SK-N-SH treated with all-trans-retinoic acid at 6 μM for 48 hours (cell line): ENCODE measurements around the gene TOM1L2.
A peak's percentile ranks its signal among the peaks of the same experiment; 100 is the strongest.

Source experiments
- ATAC-seq: fragments of 200-7000 bp; cut with Tn5 transposase; 3 replicates; pipeline ENCODE4 v1.9.1; 2020; ENCODE audit warnings: mild to moderate bottlenecking, moderate library complexity
- ARNTL ChIP-seq: fragments of 450-650 bp; formaldehyde crosslinking; IDR thresholded peaks from 2 replicates; pipeline ENCODE4 v1.5.0; 2020; ENCODE audit warnings: low read depth, mild to moderate bottlenecking, moderate library complexity, borderline replicate concordance
- BACH2 ChIP-seq: fragments of 250-450 bp; sonication (Bioruptor Pico); IDR thresholded peaks from 2 replicates; pipeline ENCODE4 v1.9.0; 2021; ENCODE audit warnings: mild to moderate bottlenecking, borderline replicate concordance
- CSDC2 ChIP-seq: fragments of 250-450 bp; sonication (Bioruptor Pico); IDR thresholded peaks from 2 replicates; pipeline ENCODE4 v1.5.0; 2020; ENCODE audit warnings: mild to moderate bottlenecking, moderate library complexity
- ESRRG ChIP-seq: fragments of 250-450 bp; sonication (Bioruptor Pico); IDR thresholded peaks from 2 replicates; pipeline ENCODE4 v1.6.1; 2021; ENCODE audit warnings: mild to moderate bottlenecking
- OSR1 ChIP-seq: fragments of 250-450 bp; sonication (Bioruptor Pico); IDR thresholded peaks from 2 replicates; pipeline ENCODE4 v1.8.0; 2022; ENCODE audit warnings: moderate library complexity, mild to moderate bottlenecking, inconsistent platforms
- PPARA ChIP-seq: fragments of 250-450 bp; sonication (Bioruptor Pico); IDR thresholded peaks from 2 replicates; pipeline ENCODE4 v1.5.0; 2020; ENCODE audit warnings: mild to moderate bottlenecking, borderline replicate concordance
- SNAI2 ChIP-seq: fragments of 250-450 bp; sonication (Bioruptor Pico); IDR thresholded peaks from 2 replicates; pipeline ENCODE4 v1.5.0; 2020; ENCODE audit warnings: mild to moderate bottlenecking, moderate library complexity
- TCF4 ChIP-seq: fragments of 250-450 bp; sonication (Bioruptor Pico); IDR thresholded peaks from 2 replicates; pipeline ENCODE4 v1.8.0; 2021; ENCODE audit warnings: mild to moderate bottlenecking, moderate library complexity, borderline replicate concordance
- TOX ChIP-seq: fragments of 250-450 bp; sonication (Bioruptor Pico); IDR thresholded peaks from 2 replicates; pipeline ENCODE4 v1.8.0; 2021; ENCODE audit warnings: mild to moderate bottlenecking, moderate library complexity, borderline replicate concordance
- ZC3H10 ChIP-seq: fragments of 250-450 bp; sonication (Bioruptor Pico); IDR thresholded peaks from 2 replicates; pipeline ENCODE4 v1.5.1; 2021; ENCODE audit warnings: mild to moderate bottlenecking, moderate library complexity
- ZFP3 ChIP-seq: fragments of 250-450 bp; sonication (Bioruptor Pico); IDR thresholded peaks from 2 replicates; pipeline ENCODE4 v1.5.0; 2020; ENCODE audit warnings: mild to moderate bottlenecking, moderate library complexity
- ZFP30 ChIP-seq: fragments of 450-650 bp; formaldehyde crosslinking; IDR thresholded peaks from 2 replicates; pipeline ENCODE4 v1.5.0; 2022; ENCODE audit warnings: mild to moderate bottlenecking, moderate library complexity
- ZNF565 ChIP-seq: fragments of 450-650 bp; formaldehyde crosslinking; conservative IDR thresholded peaks from 2 replicates; pipeline ENCODE4 v1.5.0; 2020; ENCODE audit warnings: low read depth, mild to moderate bottlenecking, moderate library complexity
- ZNF8 ChIP-seq: fragments of 450-650 bp; formaldehyde crosslinking; IDR thresholded peaks from 2 replicates; pipeline ENCODE4 v1.5.0; 2020; ENCODE audit warnings: mild to moderate bottlenecking, moderate library complexity
- TF ChIP-seq, protein P1 (sequence below): fragments of 250-450 bp; sonication (Bioruptor Pico); IDR thresholded peaks from 2 replicates; pipeline ENCODE4 v1.5.1; 2021; ENCODE audit warnings: mild to moderate bottlenecking, moderate library complexity
- TF ChIP-seq, protein P2 (sequence below): fragments of 250-450 bp; sonication (Bioruptor Pico); IDR thresholded peaks from 2 replicates; pipeline ENCODE4 v1.5.1; 2020; ENCODE audit warnings: low read depth, mild to moderate bottlenecking, moderate library complexity
- TF ChIP-seq, protein P3 (sequence below): fragments of 250-450 bp; sonication (Bioruptor Pico); IDR thresholded peaks from 2 replicates; pipeline ENCODE4 v1.5.0; 2020; ENCODE audit warnings: mild to moderate bottlenecking, moderate library complexity
- TF ChIP-seq, protein P4 (sequence below): fragments of 250-450 bp; sonication (Bioruptor Pico); IDR thresholded peaks from 2 replicates; pipeline ENCODE4 v1.8.0; 2021; ENCODE audit warnings: low read depth, mild to moderate bottlenecking, moderate library complexity, borderline replicate concordance

Gene TOM1L2

DNA sequence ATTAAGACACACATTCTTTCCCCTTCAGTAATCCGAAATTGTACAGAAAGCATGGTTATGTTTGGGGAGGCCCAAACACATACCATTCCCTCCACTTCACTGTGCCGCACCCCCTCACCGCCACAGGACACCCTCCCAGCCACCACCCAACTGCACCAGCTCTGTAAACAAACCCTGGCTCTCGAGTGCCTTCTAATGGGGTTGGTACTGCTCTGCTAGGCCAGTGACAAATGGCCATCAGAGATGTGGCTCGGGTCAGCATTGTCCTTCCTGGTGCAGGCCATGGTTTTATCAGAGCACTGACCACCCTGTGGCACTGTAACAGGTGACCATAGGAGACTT, 111.5 kb downstream of the TOM1L2 start:
- no peak for ATAC-seq

DNA sequence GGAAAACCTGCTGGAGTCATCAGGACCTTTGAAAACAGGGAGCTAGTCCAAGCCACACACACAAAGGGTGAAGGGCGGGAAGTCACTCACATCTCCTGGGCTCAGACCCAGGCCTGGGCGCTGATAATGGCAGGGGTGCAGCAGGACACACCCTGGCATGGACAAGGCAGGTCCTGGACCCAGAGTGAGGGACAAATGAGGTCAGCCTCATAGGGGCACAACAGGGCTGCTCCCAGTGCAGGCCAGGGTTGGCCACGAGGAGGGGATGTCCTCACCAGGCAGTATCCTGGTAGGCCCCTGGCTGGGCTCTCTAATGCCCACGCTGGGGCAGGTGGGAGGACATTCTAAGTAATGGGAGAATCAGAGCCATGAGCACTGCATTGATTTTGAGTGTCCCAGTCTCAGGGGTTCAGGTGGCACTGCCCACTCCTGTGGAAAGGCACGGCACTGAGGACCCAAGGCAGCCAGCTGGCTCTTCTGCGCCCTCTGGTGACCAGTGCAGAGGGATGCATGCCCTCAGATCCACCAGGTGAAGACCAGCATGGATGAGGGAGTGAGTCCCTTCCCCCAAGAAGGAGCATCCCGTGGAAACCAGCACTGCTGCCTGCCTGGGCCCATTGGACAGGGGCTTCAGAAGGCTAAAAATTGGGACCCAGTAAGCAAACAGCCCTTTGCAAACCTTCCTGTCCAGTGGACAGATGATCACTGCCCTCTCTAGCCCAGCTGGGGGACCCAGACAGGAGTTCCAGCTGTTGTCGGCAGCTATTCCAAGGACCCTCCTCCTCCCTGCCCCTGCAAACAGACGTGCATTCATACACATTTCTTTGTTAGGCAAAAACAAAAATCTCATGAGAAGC, 112.1 kb downstream of the TOM1L2 start:
- peak; percentile 91 for ATAC-seq

More for the DNA sequence above, 111.5 kb downstream of the TOM1L2 start:
- TF ChIP-seq ARNTL (CRISPR knock-in tag) (no peak), CSDC2 (CRISPR knock-in tag) (no peak), PPARA (CRISPR knock-in tag) (no peak), ZC3H10 (CRISPR knock-in tag) (no peak), ESRRG (CRISPR knock-in tag) (no peak)
- TF ChIP-seq, protein P1, sequence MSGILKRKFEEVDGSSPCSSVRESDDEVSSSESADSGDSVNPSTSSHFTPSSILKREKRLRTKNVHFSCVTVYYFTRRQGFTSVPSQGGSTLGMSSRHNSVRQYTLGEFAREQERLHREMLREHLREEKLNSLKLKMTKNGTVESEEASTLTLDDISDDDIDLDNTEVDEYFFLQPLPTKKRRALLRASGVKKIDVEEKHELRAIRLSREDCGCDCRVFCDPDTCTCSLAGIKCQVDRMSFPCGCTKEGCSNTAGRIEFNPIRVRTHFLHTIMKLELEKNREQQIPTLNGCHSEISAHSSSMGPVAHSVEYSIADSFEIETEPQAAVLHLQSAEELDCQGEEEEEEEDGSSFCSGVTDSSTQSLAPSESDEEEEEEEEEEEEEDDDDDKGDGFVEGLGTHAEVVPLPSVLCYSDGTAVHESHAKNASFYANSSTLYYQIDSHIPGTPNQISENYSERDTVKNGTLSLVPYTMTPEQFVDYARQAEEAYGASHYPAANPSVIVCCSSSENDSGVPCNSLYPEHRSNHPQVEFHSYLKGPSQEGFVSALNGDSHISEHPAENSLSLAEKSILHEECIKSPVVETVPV: no peak
- TF ChIP-seq, protein P2, sequence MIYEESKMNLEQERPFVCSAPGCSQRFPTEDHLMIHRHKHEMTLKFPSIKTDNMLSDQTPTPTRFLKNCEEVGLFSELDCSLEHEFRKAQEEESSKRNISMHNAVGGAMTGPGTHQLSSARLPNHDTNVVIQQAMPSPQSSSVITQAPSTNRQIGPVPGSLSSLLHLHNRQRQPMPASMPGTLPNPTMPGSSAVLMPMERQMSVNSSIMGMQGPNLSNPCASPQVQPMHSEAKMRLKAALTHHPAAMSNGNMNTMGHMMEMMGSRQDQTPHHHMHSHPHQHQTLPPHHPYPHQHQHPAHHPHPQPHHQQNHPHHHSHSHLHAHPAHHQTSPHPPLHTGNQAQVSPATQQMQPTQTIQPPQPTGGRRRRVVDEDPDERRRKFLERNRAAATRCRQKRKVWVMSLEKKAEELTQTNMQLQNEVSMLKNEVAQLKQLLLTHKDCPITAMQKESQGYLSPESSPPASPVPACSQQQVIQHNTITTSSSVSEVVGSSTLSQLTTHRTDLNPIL (CRISPR knock-in tag): no peak
- TF ChIP-seq, all 23 proteins: peak for 0

More for the DNA sequence above, 112.1 kb downstream of the TOM1L2 start:
- no peak for TF ChIP-seq ARNTL (CRISPR knock-in tag)
- TF ChIP-seq, protein P2 (CRISPR knock-in tag): no peak
- no peak for TF ChIP-seq ZFP30 (CRISPR knock-in tag)
- TF ChIP-seq ZFP3 (CRISPR knock-in tag): no peak
- TF ChIP-seq ZC3H10 (CRISPR knock-in tag): no peak
- no peak for TF ChIP-seq TCF4 (CRISPR knock-in tag)
- TF ChIP-seq, protein P1: no peak
- no peak for TF ChIP-seq ZNF565 (CRISPR knock-in tag)
- TF ChIP-seq SNAI2 (CRISPR knock-in tag): no peak
- TF ChIP-seq, protein P3, sequence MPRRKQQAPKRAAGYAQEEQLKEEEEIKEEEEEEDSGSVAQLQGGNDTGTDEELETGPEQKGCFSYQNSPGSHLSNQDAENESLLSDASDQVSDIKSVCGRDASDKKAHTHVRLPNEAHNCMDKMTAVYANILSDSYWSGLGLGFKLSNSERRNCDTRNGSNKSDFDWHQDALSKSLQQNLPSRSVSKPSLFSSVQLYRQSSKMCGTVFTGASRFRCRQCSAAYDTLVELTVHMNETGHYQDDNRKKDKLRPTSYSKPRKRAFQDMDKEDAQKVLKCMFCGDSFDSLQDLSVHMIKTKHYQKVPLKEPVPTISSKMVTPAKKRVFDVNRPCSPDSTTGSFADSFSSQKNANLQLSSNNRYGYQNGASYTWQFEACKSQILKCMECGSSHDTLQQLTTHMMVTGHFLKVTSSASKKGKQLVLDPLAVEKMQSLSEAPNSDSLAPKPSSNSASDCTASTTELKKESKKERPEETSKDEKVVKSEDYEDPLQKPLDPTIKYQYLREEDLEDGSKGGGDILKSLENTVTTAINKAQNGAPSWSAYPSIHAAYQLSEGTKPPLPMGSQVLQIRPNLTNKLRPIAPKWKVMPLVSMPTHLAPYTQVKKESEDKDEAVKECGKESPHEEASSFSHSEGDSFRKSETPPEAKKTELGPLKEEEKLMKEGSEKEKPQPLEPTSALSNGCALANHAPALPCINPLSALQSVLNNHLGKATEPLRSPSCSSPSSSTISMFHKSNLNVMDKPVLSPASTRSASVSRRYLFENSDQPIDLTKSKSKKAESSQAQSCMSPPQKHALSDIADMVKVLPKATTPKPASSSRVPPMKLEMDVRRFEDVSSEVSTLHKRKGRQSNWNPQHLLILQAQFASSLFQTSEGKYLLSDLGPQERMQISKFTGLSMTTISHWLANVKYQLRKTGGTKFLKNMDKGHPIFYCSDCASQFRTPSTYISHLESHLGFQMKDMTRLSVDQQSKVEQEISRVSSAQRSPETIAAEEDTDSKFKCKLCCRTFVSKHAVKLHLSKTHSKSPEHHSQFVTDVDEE (CRISPR knock-in tag): no peak
- no peak for TF ChIP-seq OSR1 (CRISPR knock-in tag)
- no peak for TF ChIP-seq ZNF8 (CRISPR knock-in tag)
- TF ChIP-seq, protein P4, sequence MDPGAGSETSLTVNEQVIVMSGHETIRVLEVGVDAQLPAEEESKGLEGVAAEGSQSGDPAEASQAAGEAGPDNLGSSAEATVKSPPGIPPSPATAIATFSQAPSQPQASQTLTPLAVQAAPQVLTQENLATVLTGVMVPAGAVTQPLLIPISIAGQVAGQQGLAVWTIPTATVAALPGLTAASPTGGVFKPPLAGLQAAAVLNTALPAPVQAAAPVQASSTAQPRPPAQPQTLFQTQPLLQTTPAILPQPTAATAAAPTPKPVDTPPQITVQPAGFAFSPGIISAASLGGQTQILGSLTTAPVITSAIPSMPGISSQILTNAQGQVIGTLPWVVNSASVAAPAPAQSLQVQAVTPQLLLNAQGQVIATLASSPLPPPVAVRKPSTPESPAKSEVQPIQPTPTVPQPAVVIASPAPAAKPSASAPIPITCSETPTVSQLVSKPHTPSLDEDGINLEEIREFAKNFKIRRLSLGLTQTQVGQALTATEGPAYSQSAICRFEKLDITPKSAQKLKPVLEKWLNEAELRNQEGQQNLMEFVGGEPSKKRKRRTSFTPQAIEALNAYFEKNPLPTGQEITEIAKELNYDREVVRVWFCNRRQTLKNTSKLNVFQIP (CRISPR knock-in tag): no peak
- TF ChIP-seq TOX (CRISPR knock-in tag): no peak
- TF ChIP-seq PPARA (CRISPR knock-in tag): no peak
- no peak for TF ChIP-seq BACH2 (CRISPR knock-in tag)
